Measurements from ENCODE around the gene INO80C.
"Not testable (repeated sequence)": the region's sequence is repeated elsewhere in the genome, so short reads cannot be mapped to it uniquely, and the experiment has no call there.

Gene INO80C

GRCh38 chr18:35489913-35490490 lies 7.8 kb downstream of the INO80C start:
- H3K4me3 ChIP-seq (ENCODE audit: low read depth, low read length), result no peak overlapping the region
- DNase-seq (ENCODE audit: low read depth), result no peak
- TF ChIP-seq CTCF (IDR thresholded peaks at IDR 0.05; ENCODE audit: control insufficient read depth, extremely low read depth, insufficient read depth), result no peak

DNA sequence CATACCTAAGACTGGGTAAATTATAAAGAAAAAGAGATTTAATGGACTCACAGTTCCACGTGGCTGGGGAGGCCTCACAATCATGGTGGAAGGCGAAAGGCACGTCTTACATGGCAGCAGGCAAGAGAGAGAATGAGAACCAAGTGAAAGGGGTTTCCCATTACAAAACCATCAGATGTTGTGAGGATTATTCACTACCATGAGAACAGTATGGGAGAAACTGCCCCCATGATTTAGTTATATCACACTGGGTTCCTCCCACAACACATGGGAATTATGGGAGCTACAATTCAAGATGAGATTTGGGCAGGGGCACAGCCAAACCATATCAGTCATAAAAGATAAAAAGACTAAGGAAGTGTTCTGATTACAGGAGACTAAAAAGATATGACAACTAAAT lies 8.5 kb downstream of the INO80C start:
- H3K4me3 ChIP-seq (ENCODE audit: low read depth, low read length); DNase-seq (ENCODE audit: low read depth): not testable (repeated sequence)

GRCh38 chr18:35488396-35488795 lies 9.4 kb downstream of the INO80C start:
- DNase-seq (ENCODE audit: low read depth); H3K4me3 ChIP-seq (ENCODE audit: low read depth, low read length): not testable (repeated sequence)

- DNase-seq (ENCODE audit: low read depth); H3K4me3 ChIP-seq (ENCODE audit: low read depth, low read length): not testable (repeated sequence)
These were observed 10.2 kb downstream of the INO80C start for GRCh38 chr18:35487525-35487924.

DNA sequence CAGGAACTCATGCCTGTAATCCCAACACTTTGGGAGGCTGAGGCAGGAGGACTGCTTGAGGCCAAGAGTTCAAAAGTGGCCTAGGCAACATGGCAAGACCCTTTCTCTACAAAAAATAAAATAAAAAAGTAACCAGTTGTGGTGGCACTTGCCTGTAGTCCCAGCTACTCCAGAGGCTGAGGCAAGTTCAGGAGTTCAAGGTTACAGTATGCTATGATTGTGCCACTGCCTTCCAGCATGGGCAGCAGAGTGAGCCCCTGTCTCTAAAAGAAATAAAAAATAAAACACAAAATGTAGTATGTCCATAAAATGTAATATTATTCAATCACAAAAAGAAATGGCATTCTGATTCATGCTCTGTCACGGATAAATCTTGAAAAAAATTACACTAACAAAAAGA lies 11.9 kb downstream of the INO80C start:
- no peak for TF ChIP-seq CTCF (IDR thresholded peaks at IDR 0.05; ENCODE audit: control insufficient read depth, extremely low read depth, insufficient read depth)
- no peak overlapping the region for H3K4me3 ChIP-seq (ENCODE audit: low read depth, low read length)
- no peak for DNase-seq (ENCODE audit: low read depth)

GRCh38 chr18:35484034-35484433 lies 13.7 kb downstream of the INO80C start:
- DNase-seq (ENCODE audit: low read depth), result no peak
- no peak for TF ChIP-seq CTCF (IDR thresholded peaks at IDR 0.05; ENCODE audit: control insufficient read depth, extremely low read depth, insufficient read depth)
- no peak overlapping the region for H3K4me3 ChIP-seq (ENCODE audit: low read depth, low read length)

GRCh38 chr18:35481960-35482366 lies 15.8 kb downstream of the INO80C start:
- no peak overlapping the region for H3K4me3 ChIP-seq (ENCODE audit: low read depth, low read length)
- no peak for TF ChIP-seq CTCF (IDR thresholded peaks at IDR 0.05; ENCODE audit: control insufficient read depth, extremely low read depth, insufficient read depth)
- no peak for DNase-seq (ENCODE audit: low read depth)

DNA sequence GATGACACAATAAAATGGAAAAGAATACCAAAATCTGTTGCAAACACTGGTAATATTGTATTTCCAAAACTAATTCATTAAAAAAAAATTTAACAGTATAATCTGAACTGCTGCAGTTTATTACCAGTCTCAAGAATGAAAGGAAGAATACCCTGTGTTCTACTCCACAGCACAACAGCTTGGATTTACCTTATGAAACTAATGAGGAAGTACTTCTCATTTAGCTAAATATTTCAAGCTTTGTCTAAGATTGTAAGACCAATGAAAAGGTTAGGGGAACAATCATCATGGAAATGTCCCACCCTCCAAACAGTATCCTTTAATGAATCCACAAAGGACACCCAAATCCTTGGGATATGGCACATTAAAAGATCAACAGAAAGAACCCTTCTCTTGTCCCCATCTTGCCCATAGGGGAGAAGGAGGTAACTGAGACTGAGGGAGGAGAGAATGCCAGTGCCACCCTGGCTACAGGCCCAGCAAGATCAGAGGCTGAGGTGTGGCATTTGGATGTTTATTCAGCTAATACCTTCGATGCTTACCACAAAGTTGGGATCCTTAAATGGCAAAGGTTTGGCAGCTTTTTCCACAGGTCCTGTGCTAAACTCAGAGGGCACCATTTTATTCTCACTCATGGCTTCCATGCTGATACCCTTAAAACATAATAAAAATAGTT lies 17.7 kb downstream of the INO80C start:
- no peak for DNase-seq (ENCODE audit: low read depth)
- TF ChIP-seq CTCF (IDR thresholded peaks at IDR 0.05; ENCODE audit: control insufficient read depth, extremely low read depth, insufficient read depth), result no peak
- no peak overlapping the region for H3K4me3 ChIP-seq (ENCODE audit: low read depth, low read length)
